Fibroblast of the conjunctiva (primary cell): ENCODE results near the gene SLC27A1.
"Not testable (repeated sequence)": the region's sequence is repeated elsewhere in the genome, so short reads cannot be mapped to it uniquely, and the experiment has no call there.

Experiments
- DNase-seq: peaks from one replicate; pipeline ENCODE4 v3.0.0-alpha.2; 2010; ENCODE audit warnings: low read depth

The SLC27A1 gene

GRCh38 chr19:17511724-17512573, 41.6 kb downstream of the SLC27A1 start:
- peak; percentile 85 for DNase-seq

GRCh38 chr19:17512574-17512939, 42.2 kb downstream of the SLC27A1 start:
- DNase-seq, result no peak

- DNase-seq, result no peak
Measured at GRCh38 chr19:17515408-17516149, 45.3 kb downstream of the SLC27A1 start.

GRCh38 chr19:17517898-17518297, 47.6 kb downstream of the SLC27A1 start:
- DNase-seq, result no peak

GRCh38 chr19:17518654-17519053, 48.3 kb downstream of the SLC27A1 start:
- DNase-seq, result not testable (repeated sequence)

- DNase-seq, result no peak
Measured at GRCh38 chr19:17519967-17520366, 49.6 kb downstream of the SLC27A1 start.

- no peak for DNase-seq
Measured at GRCh38 chr19:17520865-17521264, 50.5 kb downstream of the SLC27A1 start.

- no peak for DNase-seq
Measured at GRCh38 chr19:17522988-17523872, 52.9 kb downstream of the SLC27A1 start.

GRCh38 chr19:17524651-17525050, 54.3 kb downstream of the SLC27A1 start:
- DNase-seq, result no peak

- no peak for DNase-seq
Measured at GRCh38 chr19:17525141-17525540, 54.8 kb downstream of the SLC27A1 start.

GRCh38 chr19:17526922-17527321, 56.6 kb downstream of the SLC27A1 start:
- DNase-seq, result no peak

- no peak for DNase-seq
Measured at GRCh38 chr19:17527326-17527725, 57.0 kb downstream of the SLC27A1 start.

- DNase-seq, result no peak
Measured at GRCh38 chr19:17528610-17529009, 58.3 kb downstream of the SLC27A1 start.

- no peak for DNase-seq
Measured at GRCh38 chr19:17529239-17530158, 59.2 kb downstream of the SLC27A1 start.

- no peak for DNase-seq
Measured at GRCh38 chr19:17530586-17530985, 60.3 kb downstream of the SLC27A1 start.

- DNase-seq, result no peak
Measured at GRCh38 chr19:17532116-17532515, 61.8 kb downstream of the SLC27A1 start.

- DNase-seq, result no peak
Measured at GRCh38 chr19:17532557-17532956, 62.2 kb downstream of the SLC27A1 start.

- DNase-seq, result no peak
Measured at GRCh38 chr19:17534767-17535166, 64.4 kb downstream of the SLC27A1 start.

- DNase-seq, result no peak
Measured at GRCh38 chr19:17536955-17537354, 66.6 kb downstream of the SLC27A1 start.

- DNase-seq, result no peak
Measured at GRCh38 chr19:17538684-17539237, 68.4 kb downstream of the SLC27A1 start.
